Measurements from ENCODE around the gene CDK11B.

CDK11B gene

DNA sequence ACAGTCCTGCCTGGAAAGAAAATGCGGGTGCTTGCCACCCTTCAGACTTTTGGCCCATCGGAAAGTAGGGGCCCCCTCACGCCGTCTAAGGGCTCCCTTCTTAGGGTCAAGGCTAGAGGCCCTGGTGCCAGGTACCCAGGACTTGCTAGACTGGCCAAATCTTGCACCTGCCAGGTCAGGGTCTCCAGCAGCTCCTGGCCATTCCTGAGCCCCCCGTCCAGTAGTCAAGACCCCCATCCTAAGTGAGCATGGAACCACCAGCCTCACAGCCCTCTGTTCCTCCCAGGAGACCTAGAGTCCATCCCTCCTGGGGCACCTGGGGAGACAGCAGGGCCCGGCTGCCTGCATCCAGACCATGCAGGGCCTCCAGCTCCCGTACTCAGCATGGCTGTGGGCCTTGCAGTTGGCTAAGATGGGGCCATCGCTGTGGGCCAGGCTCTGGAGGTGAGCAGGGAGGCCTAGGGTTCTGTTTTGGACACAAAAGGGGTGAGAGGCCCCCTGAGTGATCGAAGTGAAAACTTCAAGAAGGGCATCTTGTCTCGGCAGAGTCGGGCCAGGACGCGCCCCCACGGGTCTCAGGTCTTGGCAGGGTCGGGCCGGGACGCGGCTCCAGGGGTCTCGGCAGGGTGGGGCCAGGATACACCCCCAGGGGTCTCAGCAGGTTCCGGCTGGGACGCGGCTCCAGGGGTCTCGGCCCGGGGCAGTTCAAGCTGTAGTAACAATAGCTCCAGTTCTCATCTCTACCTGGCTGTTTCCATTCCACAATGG is 64.8 kb downstream of the CDK11B start:
- no peak for DNase-seq (ENCODE audit: extremely low spot score)
- CTCF ChIA-PET = no interaction called here
- no peak for TF ChIP-seq CTBP1 (IDR thresholded peaks at IDR 0.05; ENCODE audit: borderline replicate concordance)
- no peak for TF ChIP-seq ARNT (IDR thresholded peaks at IDR 0.05)
- no peak for TF ChIP-seq NFRKB (IDR thresholded peaks at IDR 0.05)
- POLR2A ChIA-PET = interaction anchor here (1.7 kb wide), 1 partner anchor 21 kb away, joined by 6 read pairs; the partner anchor contains the start of gene MIB2

GRCh38 chr1:1591452-1591851 is 67.4 kb downstream of the CDK11B start:
- no peak for DNase-seq (ENCODE audit: extremely low spot score)
- TF ChIP-seq NFRKB (IDR thresholded peaks at IDR 0.05) = no peak
- no peak for TF ChIP-seq HDGF (IDR thresholded peaks at IDR 0.05; ENCODE audit: borderline replicate concordance)
- TF ChIP-seq ARNT (IDR thresholded peaks at IDR 0.05) = no peak
- no peak for TF ChIP-seq ZNF384 (IDR thresholded peaks at IDR 0.05)
- TF ChIP-seq ELF4 (IDR thresholded peaks at IDR 0.05) = no peak
- no peak for TF ChIP-seq TARDBP (IDR thresholded peaks at IDR 0.05)
- no peak for TF ChIP-seq SP1 (IDR thresholded peaks at IDR 0.05)
- TF ChIP-seq SUZ12 (IDR thresholded peaks at IDR 0.05) = no peak
- no peak for TF ChIP-seq BHLHE40 (IDR thresholded peaks at IDR 0.05; ENCODE audit: borderline replicate concordance)
- no peak for TF ChIP-seq FOXM1 (IDR thresholded peaks at IDR 0.05; ENCODE audit: borderline replicate concordance)
- no peak for TF ChIP-seq PKNOX1 (IDR thresholded peaks at IDR 0.05)
- no peak for TF ChIP-seq FOXA1 (IDR thresholded peaks at IDR 0.05)
- CTCF ChIA-PET = no interaction called here
- POLR2A ChIA-PET = no interaction called here
